Measurements from ENCODE around the gene RAB11FIP5. TPM values are rescaled to one million over a fixed set of nuclear protein-coding genes. Genes with fewer than 3 reads are reported as not detected.

The RAB11FIP5 gene
- total RNA-seq, 1 experiment from 2014 or later: 7.9 TPM

- DNase-seq (ENCODE audit: low spot score): no peak
These were observed 77.9 kb downstream of the RAB11FIP5 start for GRCh38 chr2:73034661-73035375.

DNA sequence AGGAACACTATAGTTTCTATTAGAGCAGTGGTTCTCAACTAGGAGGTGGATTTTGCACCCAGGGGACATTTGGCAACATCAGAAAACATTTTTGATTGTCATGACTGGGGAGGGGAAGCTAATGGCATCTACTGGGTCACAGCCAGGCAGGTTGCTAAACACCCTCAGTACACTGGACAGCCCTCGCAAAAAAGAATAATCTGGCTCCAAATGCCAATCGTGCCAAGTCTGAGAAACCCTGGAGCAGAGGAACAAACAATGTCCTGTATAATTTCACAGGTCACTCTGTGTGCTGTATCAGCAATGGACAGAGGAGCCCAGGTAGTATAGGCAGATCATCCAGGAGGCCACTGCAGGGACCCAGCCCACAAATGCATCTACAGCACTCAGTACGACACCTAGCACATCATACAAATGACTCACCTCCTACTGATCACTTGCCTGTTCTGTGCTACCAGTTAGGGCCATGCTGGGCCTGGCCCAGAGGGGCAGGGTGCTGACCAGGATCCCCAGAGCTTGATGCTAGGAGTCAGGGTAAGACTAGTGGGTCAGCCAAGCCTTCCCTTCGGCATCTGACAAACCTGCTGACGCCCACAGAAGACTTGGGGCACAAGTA, 78.9 kb downstream of the RAB11FIP5 start:
- no peak for DNase-seq (ENCODE audit: low spot score)

GRCh38 chr2:73033142-73033765, 79.5 kb downstream of the RAB11FIP5 start:
- DNase-seq (ENCODE audit: low spot score): no peak

GRCh38 chr2:73032702-73033097, 80.0 kb downstream of the RAB11FIP5 start:
- DNase-seq (ENCODE audit: low spot score): no peak

DNA sequence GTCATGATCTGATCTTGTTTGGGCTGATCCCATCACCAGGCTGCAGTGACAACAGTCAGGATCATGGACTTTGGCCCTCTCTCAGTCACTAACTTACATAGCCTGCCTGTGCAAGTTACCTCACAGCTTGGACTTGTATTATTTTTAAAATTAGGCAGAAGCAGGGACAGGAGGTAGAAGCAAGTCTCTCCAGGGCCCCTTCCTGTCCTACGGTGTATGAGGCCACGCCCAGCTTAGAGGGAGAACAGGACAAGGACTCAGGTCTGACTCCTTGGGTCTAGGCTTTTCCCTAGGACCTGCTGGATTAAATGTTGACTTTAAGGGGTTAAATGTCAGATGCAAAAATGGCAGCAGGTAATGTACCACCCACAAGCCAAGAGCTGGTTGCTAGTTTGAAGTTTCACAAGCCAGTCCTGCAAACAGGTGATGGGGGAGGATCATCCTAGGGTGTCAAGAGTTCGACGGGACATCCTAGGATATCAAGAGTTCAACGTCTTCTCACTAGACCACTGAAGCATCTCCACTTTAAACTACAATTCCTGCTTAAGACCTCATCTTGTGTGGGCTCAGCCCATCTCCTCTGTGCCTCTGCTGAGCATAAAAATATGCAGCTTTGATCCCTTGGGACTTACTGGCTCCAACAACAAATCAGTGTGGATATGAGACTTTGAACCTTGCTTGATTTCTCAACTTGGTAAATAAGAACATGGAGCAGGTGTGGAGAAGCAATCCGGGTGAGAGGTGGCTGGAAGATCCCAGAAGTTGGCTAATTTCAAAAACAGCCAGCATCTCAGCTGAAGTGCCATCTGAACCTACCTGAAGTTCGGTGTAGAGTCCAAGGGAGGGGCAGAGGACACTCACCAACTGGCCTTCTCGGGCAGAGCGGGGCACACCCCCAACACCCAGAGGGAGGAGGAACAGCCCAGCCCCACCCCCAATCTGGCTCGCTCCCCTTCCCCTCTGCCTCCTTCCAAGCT, 80.7 kb downstream of the RAB11FIP5 start:
- DNase-seq (ENCODE audit: low spot score): no peak

GRCh38 chr2:73031095-73031678, 81.6 kb downstream of the RAB11FIP5 start:
- DNase-seq (ENCODE audit: low spot score): no peak

- no peak for DNase-seq (ENCODE audit: low spot score)
These were observed 83.9 kb downstream of the RAB11FIP5 start for GRCh38 chr2:73028841-73029240.

- DNase-seq (ENCODE audit: low spot score): no peak
These were observed 85.4 kb downstream of the RAB11FIP5 start for GRCh38 chr2:73027340-73027739.

DNA sequence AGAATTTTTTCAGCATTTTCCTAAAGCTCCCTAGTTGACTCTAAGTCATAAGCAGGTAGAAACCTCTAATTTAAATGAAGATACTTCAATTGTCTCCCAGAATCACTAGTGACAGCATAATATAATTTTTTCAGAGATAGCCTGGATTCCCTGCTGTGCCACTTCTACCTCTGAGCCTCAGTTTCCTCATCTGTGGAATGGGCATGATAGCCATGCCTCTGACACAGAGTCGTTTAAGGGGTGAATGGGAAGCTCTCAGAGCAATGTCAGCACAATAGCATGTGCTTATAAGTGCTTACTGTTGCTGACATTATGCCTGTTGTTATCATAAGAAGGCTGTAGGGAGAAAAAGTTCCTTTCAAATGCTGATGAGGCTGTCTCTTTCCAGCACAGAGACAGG, 89.3 kb downstream of the RAB11FIP5 start:
- no peak for DNase-seq (ENCODE audit: low spot score)

Other genes with a start within 250 kb of the RAB11FIP5 start
- 47.6 and 52.5 TPM in 2 replicates for gene SPR, start 225.5 kb downstream of the RAB11FIP5 start, total RNA-seq (2014; rRNA removed; shearing (Covaris generic))
- not detected in 2 replicates for gene EMX1, start 195.4 kb downstream of the RAB11FIP5 start, total RNA-seq (2014; rRNA removed; shearing (Covaris generic))
- gene SFXN5, start 41.2 kb downstream of the RAB11FIP5 start, total RNA-seq (2014; rRNA removed; shearing (Covaris generic)): 8.6 and 11.1 TPM in 2 replicates
- gene NOTO, start 89.6 kb upstream of the RAB11FIP5 start, total RNA-seq (2014; rRNA removed; shearing (Covaris generic)): not detected in 2 replicates
- gene SMYD5, start 101.3 kb upstream of the RAB11FIP5 start, total RNA-seq (2014; rRNA removed; shearing (Covaris generic)): 24.6 and 30.0 TPM in 2 replicates
- gene PRADC1, start 120.3 kb upstream of the RAB11FIP5 start, total RNA-seq (2014; rRNA removed; shearing (Covaris generic)): 26.6 and 49.4 TPM in 2 replicates
- gene CCT7, start 121.4 kb upstream of the RAB11FIP5 start, total RNA-seq (2014; rRNA removed; shearing (Covaris generic)): 534 and 543 TPM in 2 replicates
- 0.99 and 2.3 TPM in 2 replicates for gene FBXO41, start 171.5 kb upstream of the RAB11FIP5 start, total RNA-seq (2014; rRNA removed; shearing (Covaris generic))
- not detected in 2 replicates for gene EGR4, start 180.6 kb upstream of the RAB11FIP5 start, total RNA-seq (2014; rRNA removed; shearing (Covaris generic))

All from H4 (cell line).